ENCODE data around the gene C17orf50.

GRCh38 chr17:35742896-35743477 lies 17.7 kb upstream of the C17orf50 start:
- TF ChIP-seq, protein P1, sequence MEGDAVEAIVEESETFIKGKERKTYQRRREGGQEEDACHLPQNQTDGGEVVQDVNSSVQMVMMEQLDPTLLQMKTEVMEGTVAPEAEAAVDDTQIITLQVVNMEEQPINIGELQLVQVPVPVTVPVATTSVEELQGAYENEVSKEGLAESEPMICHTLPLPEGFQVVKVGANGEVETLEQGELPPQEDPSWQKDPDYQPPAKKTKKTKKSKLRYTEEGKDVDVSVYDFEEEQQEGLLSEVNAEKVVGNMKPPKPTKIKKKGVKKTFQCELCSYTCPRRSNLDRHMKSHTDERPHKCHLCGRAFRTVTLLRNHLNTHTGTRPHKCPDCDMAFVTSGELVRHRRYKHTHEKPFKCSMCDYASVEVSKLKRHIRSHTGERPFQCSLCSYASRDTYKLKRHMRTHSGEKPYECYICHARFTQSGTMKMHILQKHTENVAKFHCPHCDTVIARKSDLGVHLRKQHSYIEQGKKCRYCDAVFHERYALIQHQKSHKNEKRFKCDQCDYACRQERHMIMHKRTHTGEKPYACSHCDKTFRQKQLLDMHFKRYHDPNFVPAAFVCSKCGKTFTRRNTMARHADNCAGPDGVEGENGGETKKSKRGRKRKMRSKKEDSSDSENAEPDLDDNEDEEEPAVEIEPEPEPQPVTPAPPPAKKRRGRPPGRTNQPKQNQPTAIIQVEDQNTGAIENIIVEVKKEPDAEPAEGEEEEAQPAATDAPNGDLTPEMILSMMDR (IDR thresholded peaks at IDR 0.05), result no peak
- TF ChIP-seq RARB (CRISPR knock-in tag; IDR thresholded peaks at IDR 0.05) (no peak), EP300 (IDR thresholded peaks at IDR 0.05) (no peak), JUN (IDR thresholded peaks at IDR 0.05) (no peak)
- TF ChIP-seq, protein P2, sequence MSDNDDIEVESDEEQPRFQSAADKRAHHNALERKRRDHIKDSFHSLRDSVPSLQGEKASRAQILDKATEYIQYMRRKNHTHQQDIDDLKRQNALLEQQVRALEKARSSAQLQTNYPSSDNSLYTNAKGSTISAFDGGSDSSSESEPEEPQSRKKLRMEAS (IDR thresholded peaks at IDR 0.05), result no peak

All from A549 (cell line).